Measurements from ENCODE around the gene CACNA1A. TPM values are rescaled to one million over a fixed set of nuclear protein-coding genes. Genes with fewer than 3 reads are reported as not detected.

The CACNA1A gene
- polyA plus RNA-seq, 4 donors: 1.4 to 5.3 (median 2.4) TPM

DNA sequence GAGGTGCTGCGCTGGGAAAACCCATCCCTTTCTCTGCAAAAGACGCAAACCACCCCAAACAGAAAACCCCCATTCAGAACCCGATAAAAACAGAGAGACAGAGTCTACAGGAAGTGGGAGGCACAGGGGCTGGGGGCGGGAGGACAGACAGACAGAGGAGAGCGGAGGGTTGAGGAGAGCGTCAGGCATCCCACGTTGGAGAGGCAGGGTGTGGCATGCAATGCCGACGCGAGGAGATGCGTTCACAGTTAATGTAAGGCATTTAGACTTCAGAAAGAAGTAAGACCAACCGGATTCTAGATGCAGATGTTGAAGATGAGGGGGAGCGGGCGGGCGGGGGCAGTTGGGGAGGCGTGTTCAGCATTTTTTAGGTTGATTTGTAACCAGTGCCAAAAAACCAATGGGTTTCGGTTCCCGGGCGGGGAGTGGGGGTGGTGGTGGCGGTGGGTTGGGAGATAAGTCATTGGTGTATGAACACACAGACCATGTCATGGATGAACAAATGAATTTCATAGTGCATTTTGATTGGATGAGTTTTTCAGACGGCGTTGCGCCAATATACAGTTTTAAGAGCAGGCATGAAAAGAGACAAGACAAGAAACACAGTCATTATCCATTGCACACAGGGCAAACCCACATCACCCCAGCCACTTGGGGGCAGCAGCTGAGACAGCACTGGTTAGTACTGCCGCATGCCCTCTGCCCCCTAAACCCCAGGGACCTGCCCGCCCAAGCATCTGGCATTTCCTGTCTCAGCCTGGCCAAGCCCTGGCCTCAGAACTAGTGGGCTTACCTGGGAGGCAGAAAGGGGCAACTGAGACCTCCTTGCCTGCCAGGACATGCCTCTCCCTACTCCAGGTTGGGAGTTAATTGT is 264.8 kb downstream of the CACNA1A start:
- no peak for DNase-seq (ENCODE audit: low read depth in 4 of 4, low spot score in 3 of 4)

DNA sequence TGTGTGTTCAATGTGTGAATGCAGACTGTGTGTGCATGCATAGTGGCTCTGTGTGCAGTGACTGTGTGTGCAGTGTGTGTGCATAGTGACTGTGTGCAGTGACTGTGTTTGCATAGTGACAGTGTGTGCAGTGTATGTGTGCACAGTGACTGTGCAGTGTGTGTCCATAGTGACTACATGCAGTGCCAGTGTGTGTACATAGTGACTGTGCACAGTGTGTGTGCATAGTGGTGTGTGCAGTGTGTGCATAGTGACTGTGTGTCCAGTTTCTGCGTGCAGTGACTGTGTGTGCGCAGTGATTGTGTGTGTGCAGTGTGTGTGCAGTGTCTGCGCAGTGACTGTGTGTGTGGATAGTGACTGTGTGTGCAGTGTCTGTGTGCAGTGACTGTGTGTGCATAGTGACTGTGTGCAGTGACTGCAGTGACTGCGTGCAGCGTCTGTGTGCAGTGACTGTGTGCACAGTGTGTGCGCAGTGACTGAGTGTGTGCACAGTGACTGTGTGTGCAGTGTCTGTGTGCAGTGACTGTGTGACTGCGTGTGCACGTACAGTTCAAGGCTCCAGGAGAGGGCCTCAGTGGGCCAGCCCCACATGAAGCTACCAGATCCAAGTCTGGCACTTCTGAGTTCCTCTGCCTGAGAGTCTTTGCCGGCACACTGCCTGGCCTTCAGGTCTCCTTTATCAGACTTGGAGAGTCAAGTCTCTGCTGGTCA is 265.8 kb downstream of the CACNA1A start:
- DNase-seq (ENCODE audit: low read depth in 4 of 4, low spot score in 3 of 4): no peak

DNA sequence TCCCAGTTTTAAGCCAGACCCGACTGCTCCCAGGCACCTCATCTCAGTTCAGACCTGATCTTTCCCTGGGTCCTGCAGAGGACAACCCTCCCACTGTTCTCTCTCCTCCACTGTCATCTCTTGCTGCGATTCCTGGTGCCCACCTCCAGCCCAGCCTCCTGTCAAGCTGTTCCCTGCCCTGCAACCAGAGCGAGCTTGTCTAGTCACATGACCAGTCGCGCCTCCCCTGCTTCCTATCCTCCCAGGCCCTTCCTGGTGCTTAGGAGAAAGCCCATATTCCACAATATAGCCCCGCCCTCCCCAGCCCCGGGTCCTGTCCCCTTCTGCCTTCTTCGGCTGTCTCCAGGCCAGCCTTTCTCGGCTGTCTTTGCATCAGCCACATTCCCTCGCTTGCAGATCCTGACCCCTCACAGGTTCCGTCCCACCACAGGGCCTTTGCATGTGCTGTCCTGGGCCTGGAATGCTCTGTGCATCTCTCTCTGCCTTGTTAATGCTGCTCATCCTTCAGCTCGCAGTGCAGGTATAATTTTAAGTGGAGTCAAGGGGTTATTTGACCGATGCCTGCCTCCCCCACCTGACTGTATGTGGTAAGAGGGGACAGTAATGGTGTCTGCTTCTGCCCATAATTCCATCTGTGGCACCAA is 267.3 kb downstream of the CACNA1A start:
- no peak for DNase-seq (ENCODE audit: low read depth in 4 of 4, low spot score in 3 of 4)

DNA sequence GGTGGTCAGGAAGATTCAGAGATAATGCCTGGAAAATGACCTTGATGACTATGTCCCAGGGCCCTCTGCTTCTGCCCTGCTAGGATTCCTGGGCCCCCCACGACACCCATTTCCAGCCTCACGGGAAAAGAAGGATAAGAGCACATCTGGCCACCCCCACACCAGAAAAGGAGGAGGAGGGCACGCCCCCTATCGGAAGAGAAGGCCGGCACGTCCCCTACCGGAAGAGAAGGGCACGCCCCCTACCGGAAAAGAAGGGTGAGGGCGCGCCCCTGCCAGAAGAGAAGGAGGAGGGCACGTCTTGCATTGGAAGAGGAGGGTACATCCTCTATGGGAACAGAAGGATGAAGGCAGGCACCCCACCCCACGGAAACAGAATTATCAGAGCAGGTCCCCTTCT is 271.8 kb downstream of the CACNA1A start:
- no peak for DNase-seq (ENCODE audit: low read depth in 4 of 4, low spot score in 3 of 4)

DNA sequence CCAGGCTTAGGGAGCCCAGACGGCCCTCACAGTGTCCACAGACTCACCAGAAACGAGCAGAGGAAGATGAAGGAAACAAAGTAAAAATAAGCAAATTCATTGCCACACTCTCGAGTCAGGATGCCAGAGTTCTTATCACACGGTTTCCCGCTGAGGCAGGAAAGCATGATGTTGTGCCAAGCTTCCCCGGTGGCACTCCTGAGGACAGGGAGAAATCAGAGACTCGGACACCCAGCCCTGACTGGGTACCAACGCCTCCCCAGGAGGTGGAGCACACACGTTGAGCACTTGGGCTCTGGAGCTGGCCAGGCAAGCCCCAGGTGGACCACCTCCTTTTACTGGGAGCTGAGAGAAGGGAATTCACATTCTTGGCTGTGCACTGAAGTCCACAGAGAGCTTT is 274.6 kb downstream of the CACNA1A start:
- DNase-seq (ENCODE audit: low read depth in 4 of 4, low spot score in 3 of 4): no peak

DNA sequence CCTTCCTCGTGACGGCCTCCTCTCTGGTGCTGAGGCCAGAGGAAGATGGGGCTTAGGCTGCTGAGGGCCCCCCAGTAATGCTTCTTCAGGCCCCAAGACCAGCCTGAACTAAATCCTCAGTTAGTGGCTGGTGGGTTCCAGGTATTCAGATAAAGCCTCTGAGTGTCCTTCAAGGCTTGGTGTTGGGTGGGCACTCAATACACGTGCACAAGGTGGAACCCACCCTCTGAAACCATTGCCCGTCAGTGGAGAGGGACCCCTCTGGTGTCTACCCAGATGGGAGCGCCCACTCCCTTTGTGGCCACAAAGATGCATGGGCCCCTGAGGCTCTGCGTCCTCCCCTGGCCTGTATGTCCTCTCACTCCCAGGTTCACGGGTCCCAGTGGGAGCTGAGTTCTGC is 277.0 kb downstream of the CACNA1A start:
- DNase-seq (ENCODE audit: low read depth in 4 of 4, low spot score in 3 of 4): no peak

DNA sequence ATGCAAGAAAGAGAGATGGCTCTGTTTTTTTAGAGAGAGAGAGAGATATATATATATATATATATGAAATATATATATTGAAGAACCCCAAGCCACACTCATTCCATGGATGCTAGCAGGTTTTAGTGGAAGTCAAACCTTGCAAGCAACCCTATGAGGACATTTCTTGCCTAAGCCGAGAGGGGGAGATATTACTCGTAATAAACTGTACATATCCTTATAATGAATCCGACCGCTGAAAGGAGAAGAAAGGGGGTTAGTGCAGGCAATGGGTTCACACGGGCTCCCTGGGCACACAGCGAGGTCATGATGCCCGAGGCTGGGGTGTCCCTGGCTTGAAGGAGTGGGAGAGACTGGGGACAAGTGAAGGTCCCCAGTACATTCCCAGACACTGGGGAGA is 277.7 kb downstream of the CACNA1A start:
- no peak for DNase-seq (ENCODE audit: low read depth in 4 of 4, low spot score in 3 of 4)

DNA sequence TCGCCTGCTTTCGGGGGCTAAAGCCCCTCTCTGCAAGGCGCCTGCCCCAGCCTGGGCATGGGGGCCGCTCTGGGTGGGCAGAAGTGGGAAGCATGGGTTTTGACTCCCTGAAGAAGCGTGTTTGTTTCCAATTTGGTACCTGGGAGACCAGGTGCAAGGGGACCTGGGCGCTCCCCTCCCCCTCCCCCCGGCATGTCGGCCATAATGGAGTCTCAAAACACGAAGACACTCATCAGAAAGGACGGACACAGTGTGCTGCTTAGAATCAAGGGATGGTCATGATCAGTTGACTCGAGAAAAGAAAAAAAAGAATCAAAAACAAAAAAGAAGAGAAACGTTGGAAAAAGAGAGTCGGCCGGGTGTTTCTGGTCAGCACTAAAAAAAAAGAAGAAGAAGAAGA is 279.3 kb downstream of the CACNA1A start:
- DNase-seq (ENCODE audit: low read depth in 4 of 4, low spot score in 3 of 4): no peak

DNA sequence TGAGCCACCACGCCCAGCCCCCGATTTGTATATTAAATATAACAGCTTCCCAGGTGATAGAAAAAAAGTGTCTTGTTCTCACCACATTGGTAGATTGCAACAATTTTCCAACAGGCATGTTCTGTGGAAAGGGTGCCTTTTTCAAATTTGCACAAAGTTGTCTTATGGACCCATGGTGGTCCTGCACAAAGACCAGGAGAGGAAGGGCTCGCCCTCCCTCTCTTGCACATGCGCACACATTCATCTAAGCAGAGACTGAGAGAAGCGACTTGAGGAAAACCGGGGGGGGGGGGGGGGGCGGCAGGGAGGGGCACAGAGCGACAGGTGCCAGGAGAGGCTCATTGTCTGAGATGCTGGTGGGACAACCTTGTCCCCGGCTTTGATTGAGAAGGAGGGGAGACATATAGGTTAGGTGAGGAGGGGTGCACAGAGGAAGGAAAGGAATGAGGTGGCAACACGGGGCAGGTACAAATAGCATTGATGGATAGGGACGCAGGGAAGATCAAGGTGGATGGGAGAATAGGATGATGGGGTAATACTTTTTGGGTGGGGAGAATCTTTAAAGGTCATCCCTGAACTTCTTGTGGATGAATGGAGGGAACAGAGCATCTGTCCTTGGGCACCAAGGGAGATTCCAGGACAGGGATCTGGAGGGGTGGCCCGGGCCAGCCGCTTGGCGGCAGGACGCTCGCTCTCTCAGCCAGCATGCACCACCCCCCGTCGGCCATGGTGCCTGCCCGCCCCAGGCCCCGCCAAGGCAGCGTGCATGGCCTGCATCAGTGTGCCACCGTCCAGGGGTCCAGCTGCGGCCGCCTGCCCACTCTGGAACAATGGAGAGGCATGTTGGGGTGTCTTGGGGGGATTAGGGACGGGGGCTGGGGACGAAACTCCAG is 280.1 kb downstream of the CACNA1A start:
- no peak for DNase-seq (ENCODE audit: low read depth in 4 of 4, low spot score in 3 of 4)

DNA sequence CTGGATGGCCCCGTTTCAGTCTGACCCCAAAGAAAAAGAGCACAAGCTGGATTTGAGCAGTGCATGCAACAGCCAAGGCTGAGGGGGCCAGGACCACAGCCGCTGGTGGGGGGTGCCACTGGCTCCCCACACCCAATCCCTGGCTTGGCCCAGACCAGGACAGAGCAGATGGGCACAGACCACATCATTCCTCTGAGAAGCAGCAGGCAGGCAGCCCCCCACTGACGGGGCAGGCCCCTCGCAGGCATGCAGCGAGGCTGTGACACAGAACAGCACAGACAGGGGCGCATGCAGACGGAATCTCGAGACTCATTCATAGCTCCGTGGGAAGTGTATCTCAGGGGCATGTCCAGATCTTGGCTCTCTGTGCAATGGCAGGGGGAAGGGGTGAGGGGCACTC is 281.2 kb downstream of the CACNA1A start:
- DNase-seq (ENCODE audit: low read depth in 4 of 4, low spot score in 3 of 4): no peak

DNA sequence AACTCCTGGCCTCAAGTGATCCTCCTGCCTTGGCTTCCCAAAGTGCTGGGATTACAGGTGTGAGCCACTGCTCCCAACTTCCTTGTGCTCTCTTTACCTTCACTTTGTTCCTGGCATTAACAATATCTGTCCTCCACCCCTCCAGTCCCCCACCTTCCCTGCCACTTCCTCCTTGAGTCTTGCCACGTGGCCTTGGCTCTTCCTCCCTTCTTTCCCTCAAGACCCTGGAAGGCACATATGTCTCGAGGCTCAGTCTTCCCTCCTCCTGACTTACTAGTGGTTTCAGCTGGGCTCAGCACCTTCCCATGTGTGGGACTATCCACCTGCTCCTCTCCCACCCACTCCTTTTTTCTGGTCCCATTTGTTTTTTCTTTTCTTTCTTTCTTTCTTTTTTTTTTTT is 285.4 kb downstream of the CACNA1A start:
- DNase-seq (ENCODE audit: low read depth in 4 of 4, low spot score in 3 of 4): no peak

DNA sequence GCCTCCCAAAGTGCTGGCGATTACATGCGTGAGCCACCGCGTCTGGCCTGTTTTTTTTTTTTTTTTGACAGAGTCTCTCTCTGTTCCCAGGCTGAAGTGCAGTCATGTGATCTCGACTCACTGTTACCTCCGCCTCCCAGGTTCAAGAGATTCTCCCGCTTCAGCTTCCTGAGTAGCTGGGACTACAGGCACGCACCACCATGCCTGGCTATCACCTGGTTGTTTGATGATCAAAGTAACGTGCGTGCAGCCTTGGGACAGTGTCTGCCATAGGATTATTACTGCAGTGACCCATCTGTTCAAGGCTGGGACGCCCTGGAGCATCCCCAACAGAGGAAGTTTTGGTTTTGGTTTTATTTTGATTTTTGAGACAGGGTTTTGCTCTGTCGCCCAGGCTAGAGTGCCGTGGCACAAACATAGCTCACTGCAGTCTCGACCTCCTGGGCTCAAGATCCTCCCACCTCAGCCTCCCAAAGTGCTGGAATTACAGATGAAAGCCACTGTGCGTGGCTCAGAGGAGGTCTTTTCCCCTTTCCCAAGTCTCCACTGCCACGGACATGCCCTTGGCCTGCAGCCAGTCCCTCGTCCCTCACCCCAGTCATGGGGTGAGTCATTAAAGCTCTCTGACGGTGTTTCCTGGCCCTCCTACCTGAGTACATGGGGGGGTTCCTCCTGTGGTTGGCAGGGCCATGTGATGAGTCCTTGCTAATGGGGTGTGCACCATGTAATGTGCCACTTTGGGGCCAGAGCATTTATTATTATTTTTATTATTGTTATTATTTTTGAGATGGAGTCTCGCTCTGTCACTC is 290.5 kb downstream of the CACNA1A start:
- DNase-seq (ENCODE audit: low read depth in 4 of 4, low spot score in 3 of 4): no peak

DNA sequence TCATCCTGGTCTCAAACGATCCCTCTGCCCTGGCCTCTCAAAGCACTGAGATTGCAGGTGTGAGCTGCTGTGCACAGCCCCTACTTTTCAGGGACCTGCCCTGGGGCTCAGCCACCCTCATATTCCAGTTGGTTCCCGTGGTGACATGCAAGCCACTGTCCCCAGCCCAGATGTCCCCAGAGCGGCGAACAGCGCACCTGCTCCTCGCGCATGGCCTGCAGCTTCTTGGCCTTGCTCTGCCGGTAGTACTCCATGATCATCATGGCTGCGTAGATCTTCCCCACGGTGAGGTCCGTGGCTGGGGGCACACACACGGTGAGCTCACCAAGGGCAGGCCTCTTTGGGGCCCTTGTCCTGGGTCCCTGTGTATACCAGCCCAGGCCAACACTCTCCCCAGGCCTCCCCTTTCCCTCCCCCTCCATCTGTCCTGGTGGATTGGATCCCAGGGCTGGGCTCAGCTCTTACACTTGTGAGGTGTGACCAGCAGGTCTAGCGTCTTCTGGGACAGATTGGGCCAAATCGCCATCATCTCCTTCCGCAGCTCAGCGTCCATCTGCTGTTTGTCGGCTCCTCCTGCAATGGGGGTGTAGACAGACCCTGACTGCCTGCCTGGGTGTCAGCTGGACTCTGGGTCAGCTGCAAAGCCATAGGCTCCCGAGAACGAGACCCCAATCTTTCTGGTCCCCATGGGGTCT is 292.1 kb downstream of the CACNA1A start:
- DNase-seq (ENCODE audit: low read depth in 4 of 4, low spot score in 3 of 4): no peak

DNA sequence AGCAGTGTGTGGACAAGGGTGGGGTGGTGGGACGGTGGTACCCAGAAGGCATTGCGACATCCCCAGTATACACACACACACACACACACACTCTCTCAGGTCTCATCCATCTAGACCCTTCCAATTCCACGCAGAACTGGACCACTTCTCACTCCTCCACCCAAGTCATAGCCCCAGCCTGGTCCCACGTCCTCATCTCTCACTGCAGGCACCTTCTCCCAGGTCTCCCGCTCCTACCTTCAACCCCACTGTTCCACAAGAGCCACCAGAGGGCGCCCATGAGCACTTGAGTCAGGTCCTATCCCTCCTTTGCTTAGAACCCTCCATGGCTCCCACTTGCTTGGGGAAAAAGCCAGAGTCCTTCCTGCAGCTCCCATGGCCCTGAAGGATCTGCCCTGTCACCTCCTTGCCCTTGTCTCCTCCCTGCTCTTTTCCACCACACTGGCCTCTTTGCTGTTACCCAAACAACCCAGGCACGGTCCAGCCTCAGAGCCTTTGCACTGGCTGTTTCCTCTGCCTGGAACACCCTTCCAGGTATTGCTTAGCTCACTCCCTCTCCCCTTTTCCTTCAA is 293.4 kb downstream of the CACNA1A start:
- no peak for DNase-seq (ENCODE audit: low read depth in 4 of 4, low spot score in 3 of 4)

DNA sequence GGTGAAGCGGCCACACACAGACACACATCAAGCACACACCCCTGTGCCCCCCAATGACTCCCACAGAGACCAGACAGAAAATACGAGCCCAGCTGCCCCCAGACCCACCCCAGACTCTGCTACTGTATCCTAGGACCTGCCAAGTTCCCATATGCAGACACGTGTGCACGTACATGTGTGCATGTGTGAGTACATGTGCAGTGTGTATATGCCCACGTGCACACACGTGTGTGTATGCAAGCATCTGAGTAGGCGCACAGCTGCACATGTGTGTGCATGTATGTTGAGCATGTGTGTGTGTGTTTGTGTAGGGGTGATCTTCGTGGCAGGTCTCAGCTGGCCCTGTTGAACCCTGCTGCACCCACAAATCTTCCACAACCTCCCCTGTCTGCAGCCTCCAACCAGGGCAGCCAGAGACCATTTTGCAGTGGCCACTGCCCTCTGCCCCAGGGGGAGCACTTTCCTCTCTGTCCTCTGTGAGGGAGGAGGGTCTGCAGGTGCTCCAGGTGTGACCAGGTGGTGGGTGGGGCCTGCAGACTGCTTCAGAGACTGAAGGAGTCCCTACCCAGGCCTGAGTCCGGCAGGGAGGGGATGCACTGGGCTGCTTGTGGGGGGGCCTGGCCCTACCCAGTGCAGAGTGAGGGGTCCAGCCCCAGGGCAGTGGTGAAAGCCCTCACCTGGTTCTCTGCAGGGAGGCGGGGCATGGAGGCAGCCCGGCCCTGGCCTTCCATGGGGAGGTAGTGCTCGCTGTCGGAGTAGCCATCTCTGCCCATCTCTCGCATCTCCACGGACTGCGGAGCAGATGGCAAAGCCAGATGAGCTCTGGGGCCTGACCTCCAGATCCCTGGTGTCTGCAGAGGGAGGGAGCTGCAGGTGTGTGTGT is 294.6 kb downstream of the CACNA1A start:
- DNase-seq (ENCODE audit: low read depth in 4 of 4, low spot score in 3 of 4): no peak

DNA sequence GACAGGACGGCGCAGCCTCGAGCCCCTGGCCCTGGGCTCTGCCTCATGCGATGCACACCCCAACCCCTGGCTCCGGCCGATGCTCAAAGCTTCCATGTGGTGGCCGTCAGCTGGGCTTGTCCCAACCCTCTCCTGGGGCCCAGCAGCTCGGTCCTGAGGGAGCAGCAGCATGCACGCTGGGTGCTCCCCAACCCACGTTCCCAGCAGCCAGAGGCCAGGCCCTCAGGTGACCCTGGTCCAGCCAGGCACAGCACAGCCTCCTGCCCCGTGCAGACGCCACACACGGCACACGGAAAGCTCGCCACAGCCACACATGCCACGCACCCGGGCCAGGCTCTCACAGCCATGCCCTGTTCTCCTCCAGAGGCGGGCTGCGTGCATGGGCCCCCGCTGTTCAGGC is 295.3 kb downstream of the CACNA1A start:
- DNase-seq (ENCODE audit: low read depth in 4 of 4, low spot score in 3 of 4): no peak

DNA sequence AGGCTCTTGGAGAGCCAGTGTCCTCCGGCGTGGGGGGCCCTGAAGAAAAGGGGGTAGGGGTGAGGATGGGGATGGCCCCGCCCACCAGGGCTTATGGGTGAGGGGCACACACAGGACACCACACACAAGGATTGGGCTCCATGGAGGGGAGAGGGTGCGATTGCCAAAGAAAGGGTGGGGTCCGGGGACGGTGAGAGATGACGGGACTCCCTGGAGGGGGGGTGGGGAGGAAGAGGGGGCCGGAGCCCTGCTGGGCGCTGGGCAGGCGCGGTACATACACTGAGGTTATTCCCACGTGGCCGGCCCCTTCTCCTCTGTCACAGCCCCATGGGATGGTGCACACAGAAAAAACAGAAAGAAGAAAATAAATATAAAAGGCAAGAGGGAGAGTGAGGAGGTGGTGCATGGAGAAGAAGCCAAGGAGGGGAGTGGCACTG is 295.9 kb downstream of the CACNA1A start:
- no peak for DNase-seq (ENCODE audit: low read depth in 4 of 4, low spot score in 3 of 4)

Data from left renal pelvis (tissue), 4 donors.